ENCODE results near the gene GJB5.
"Not testable (repeated sequence)": the region's sequence is repeated elsewhere in the genome, so short reads cannot be mapped to it uniquely, and the experiment has no call there.

Gene GJB5

GRCh38 chr1:34721646-34722355 lies 33.0 kb upstream of the GJB5 start:
- H3K27me3 ChIP-seq (ENCODE audit: control insufficient read depth, insufficient read depth, low read length) = no peaks in the 10 kb centered on the region
- no peak overlapping the region for H3K27ac ChIP-seq (ENCODE audit: low read depth, low read length)
- H3K4me1 ChIP-seq (ENCODE audit: control insufficient read depth, insufficient read depth, low read length) = no peaks in the 10 kb centered on the region
- H3K9me3 ChIP-seq (ENCODE audit: control insufficient read depth, insufficient read depth, low read length) = no peaks in the 10 kb centered on the region
- no peaks in the 10 kb centered on the region for H3K36me3 ChIP-seq (ENCODE audit: control insufficient read depth, insufficient read depth, low read length)
- H3K9ac ChIP-seq (ENCODE audit: low read depth, low read length) = no peak overlapping the region
- no peak overlapping the region for H3K4me3 ChIP-seq (ENCODE audit: low read depth, low read length)

- no peaks in the 10 kb centered on the region for H3K27me3 ChIP-seq (ENCODE audit: control insufficient read depth, insufficient read depth, low read length)
- H3K27ac ChIP-seq (ENCODE audit: low read depth, low read length) = no peak overlapping the region
- H3K4me3 ChIP-seq (ENCODE audit: low read depth, low read length) = no peak overlapping the region
- no peaks in the 10 kb centered on the region for H3K9me3 ChIP-seq (ENCODE audit: control insufficient read depth, insufficient read depth, low read length)
- H3K9ac ChIP-seq (ENCODE audit: low read depth, low read length) = no peak overlapping the region
- H3K36me3 ChIP-seq (ENCODE audit: control insufficient read depth, insufficient read depth, low read length) = no peaks in the 10 kb centered on the region
- H3K4me1 ChIP-seq (ENCODE audit: control insufficient read depth, insufficient read depth, low read length) = no peaks in the 10 kb centered on the region
Measured at GRCh38 chr1:34726861-34727260, 28.0 kb upstream of the GJB5 start.

DNA sequence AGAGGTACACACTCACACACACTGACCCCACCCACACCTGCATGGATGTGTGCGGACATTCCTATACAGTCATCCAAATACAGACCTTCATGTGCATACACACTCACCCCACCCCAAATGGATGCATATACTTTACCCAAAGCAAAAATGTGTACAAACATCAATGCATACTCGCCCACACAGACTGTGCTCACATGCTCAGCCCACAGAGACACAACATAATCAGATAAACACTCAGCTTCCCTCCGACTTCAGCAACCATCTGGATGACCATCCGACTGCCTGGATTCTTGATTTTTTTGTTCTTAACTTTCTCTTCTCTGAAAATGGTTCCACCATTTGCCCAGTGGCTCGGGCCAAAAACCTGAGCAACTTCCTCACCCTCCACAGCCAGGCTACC lies 24.4 kb upstream of the GJB5 start:
- H3K27me3 ChIP-seq (ENCODE audit: control insufficient read depth, insufficient read depth, low read length) = no peaks in the 10 kb centered on the region
- H3K9ac ChIP-seq (ENCODE audit: low read depth, low read length) = no peak overlapping the region
- H3K4me1 ChIP-seq (ENCODE audit: control insufficient read depth, insufficient read depth, low read length) = no peaks in the 10 kb centered on the region
- H3K36me3 ChIP-seq (ENCODE audit: control insufficient read depth, insufficient read depth, low read length) = no peaks in the 10 kb centered on the region
- no peak overlapping the region for H3K27ac ChIP-seq (ENCODE audit: low read depth, low read length)
- H3K9me3 ChIP-seq (ENCODE audit: control insufficient read depth, insufficient read depth, low read length) = no peaks in the 10 kb centered on the region
- no peak overlapping the region for H3K4me3 ChIP-seq (ENCODE audit: low read depth, low read length)

DNA sequence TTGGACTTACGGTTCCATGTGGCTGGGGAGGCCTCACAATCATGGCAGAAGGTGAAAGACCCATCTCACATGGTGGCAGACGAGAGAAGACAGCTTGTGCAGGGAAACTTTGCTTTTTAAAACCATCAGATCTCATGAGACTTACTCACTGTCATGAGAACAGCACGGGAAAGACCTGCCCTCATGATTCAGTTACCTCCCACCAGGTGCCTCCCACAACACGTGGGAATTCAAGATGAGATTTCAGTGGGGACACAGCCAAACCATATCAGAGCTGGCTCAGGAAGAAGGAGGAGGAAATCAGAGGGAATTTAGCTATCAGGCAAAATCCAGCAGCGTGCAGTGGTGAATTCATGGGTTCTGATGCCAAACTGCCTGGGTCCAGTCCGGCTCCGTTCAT lies 22.0 kb upstream of the GJB5 start:
- H3K36me3 ChIP-seq (ENCODE audit: control insufficient read depth, insufficient read depth, low read length); H3K9ac ChIP-seq (ENCODE audit: low read depth, low read length); H3K27ac ChIP-seq (ENCODE audit: low read depth, low read length); H3K27me3 ChIP-seq (ENCODE audit: control insufficient read depth, insufficient read depth, low read length); H3K9me3 ChIP-seq (ENCODE audit: control insufficient read depth, insufficient read depth, low read length); H3K4me3 ChIP-seq (ENCODE audit: low read depth, low read length); H3K4me1 ChIP-seq (ENCODE audit: control insufficient read depth, insufficient read depth, low read length): not testable (repeated sequence)

DNA sequence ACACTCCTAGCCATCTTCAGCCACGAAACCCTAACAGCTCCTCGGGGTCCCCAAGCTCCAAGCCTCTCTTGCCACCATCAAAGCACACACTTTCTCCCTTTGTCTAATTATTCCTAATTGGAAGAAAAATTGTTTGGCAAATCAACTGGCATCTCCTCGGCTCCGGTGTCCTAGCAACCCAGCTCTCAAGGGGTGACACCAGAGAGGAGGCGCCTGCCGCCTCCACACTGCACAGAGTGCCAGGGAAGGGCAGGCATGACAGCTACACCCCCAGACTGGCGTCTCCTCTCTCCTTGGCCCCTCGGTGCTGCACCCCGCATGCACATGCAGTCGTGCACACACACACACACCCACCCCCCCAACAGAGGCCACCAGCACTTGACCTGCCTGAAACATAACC lies 18.2 kb upstream of the GJB5 start:
- H3K27me3 ChIP-seq (ENCODE audit: control insufficient read depth, insufficient read depth, low read length) = no peaks in the 10 kb centered on the region; the same call in 1 of the 2 replicates
- no peak overlapping the region for H3K27ac ChIP-seq (ENCODE audit: low read depth, low read length)

DNA sequence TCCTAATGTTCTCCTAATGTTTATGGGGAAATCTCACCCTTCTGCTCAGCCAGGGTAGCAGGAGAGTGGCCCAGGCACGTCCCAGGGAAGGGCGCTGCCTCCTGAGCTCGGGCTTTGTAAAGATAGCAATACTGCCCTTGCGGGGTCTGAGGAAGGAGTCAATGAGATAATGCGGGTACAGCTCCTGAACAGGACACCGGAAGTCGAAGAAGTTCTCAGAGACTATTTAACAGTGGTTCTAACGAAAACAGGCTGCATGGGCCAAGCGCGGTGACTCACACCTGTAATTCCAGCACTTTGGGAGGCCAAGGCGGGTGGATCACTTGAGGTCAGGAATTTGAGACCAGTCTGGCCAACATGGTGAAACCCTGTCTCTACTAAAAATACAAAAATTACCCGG lies 17.6 kb upstream of the GJB5 start:
- not testable (repeated sequence) for H3K9me3 ChIP-seq (ENCODE audit: control insufficient read depth, insufficient read depth, low read length); H3K4me1 ChIP-seq (ENCODE audit: control insufficient read depth, insufficient read depth, low read length); H3K27me3 ChIP-seq (ENCODE audit: control insufficient read depth, insufficient read depth, low read length); H3K36me3 ChIP-seq (ENCODE audit: control insufficient read depth, insufficient read depth, low read length); H3K27ac ChIP-seq (ENCODE audit: low read depth, low read length); H3K4me3 ChIP-seq (ENCODE audit: low read depth, low read length); H3K9ac ChIP-seq (ENCODE audit: low read depth, low read length)

More for the DNA sequence above, 18.2 kb upstream of the GJB5 start:
- H3K4me1 ChIP-seq (ENCODE audit: control insufficient read depth, insufficient read depth, low read length) = no peaks in the 10 kb centered on the region
- H3K36me3 ChIP-seq (ENCODE audit: control insufficient read depth, insufficient read depth, low read length) = no peaks in the 10 kb centered on the region
- no peak overlapping the region for H3K9ac ChIP-seq (ENCODE audit: low read depth, low read length)
- no peaks in the 10 kb centered on the region for H3K9me3 ChIP-seq (ENCODE audit: control insufficient read depth, insufficient read depth, low read length)
- no peak overlapping the region for H3K4me3 ChIP-seq (ENCODE audit: low read depth, low read length)

- H3K27me3 ChIP-seq (ENCODE audit: control insufficient read depth, insufficient read depth, low read length) = peaks cover 6% of the 10 kb centered on the region
- H3K27ac ChIP-seq (ENCODE audit: low read depth, low read length) = no peak overlapping the region
- H3K4me1 ChIP-seq (ENCODE audit: control insufficient read depth, insufficient read depth, low read length) = no peaks in the 10 kb centered on the region
- H3K4me3 ChIP-seq (ENCODE audit: low read depth, low read length) = no peak overlapping the region
- no peak overlapping the region for H3K9ac ChIP-seq (ENCODE audit: low read depth, low read length)
- no peaks in the 10 kb centered on the region for H3K9me3 ChIP-seq (ENCODE audit: control insufficient read depth, insufficient read depth, low read length)
- H3K36me3 ChIP-seq (ENCODE audit: control insufficient read depth, insufficient read depth, low read length) = no peaks in the 10 kb centered on the region
Measured at GRCh38 chr1:34739613-34740012, 15.2 kb upstream of the GJB5 start.

- Histone ChIP-seq H3K4me1 (ENCODE audit: control insufficient read depth, insufficient read depth, low read length) (no peaks in the 10 kb centered on the region), H3K36me3 (ENCODE audit: control insufficient read depth, insufficient read depth, low read length) (no peaks in the 10 kb centered on the region), H3K9me3 (ENCODE audit: control insufficient read depth, insufficient read depth, low read length) (no peaks in the 10 kb centered on the region), H3K27ac (ENCODE audit: low read depth, low read length) (no peak overlapping the region), H3K9ac (ENCODE audit: low read depth, low read length) (no peak overlapping the region), H3K27me3 (ENCODE audit: control insufficient read depth, insufficient read depth, low read length) (peaks cover 6% of the 10 kb centered on the region), H3K4me3 (ENCODE audit: low read depth, low read length) (no peak overlapping the region)
Measured at GRCh38 chr1:34740161-34740868, 14.5 kb upstream of the GJB5 start.

GRCh38 chr1:34742667-34743270 lies 12.1 kb upstream of the GJB5 start:
- Histone ChIP-seq H3K9ac (ENCODE audit: low read depth, low read length) (no peak overlapping the region), H3K27me3 (ENCODE audit: control insufficient read depth, insufficient read depth, low read length) (peaks cover 6% of the 10 kb centered on the region), H3K4me1 (ENCODE audit: control insufficient read depth, insufficient read depth, low read length) (no peaks in the 10 kb centered on the region)

DNA sequence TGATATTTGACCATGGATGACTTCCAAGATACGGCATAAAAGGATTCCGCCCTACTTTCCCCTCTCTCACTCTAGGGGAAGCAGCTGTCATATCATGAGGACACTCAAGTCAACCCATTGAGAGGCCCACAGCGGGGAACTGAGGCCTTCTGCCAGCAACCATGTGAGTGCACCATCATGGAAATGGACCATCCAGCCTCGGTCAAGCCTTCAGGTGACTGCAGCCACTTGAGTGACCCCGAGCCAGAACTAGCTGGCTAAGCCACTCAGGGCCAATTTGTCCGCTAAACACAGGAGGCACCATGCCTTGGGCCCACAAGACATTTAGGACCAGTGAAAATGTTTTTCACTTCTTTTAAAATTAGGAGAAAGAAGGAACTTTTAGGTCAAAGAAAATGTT lies 11.1 kb upstream of the GJB5 start:
- Histone ChIP-seq H3K9me3 (ENCODE audit: control insufficient read depth, insufficient read depth, low read length) (no peaks in the 10 kb centered on the region), H3K27ac (ENCODE audit: low read depth, low read length) (no peak overlapping the region), H3K9ac (ENCODE audit: low read depth, low read length) (no peak overlapping the region), H3K27me3 (ENCODE audit: control insufficient read depth, insufficient read depth, low read length) (peaks cover 6% of the 10 kb centered on the region), H3K4me3 (ENCODE audit: low read depth, low read length) (no peak overlapping the region), H3K4me1 (ENCODE audit: control insufficient read depth, insufficient read depth, low read length) (no peaks in the 10 kb centered on the region), H3K36me3 (ENCODE audit: control insufficient read depth, insufficient read depth, low read length) (no peaks in the 10 kb centered on the region)

More at GRCh38 chr1:34742667-34743270, 12.1 kb upstream of the GJB5 start:
- H3K36me3 ChIP-seq (ENCODE audit: control insufficient read depth, insufficient read depth, low read length) = no peaks in the 10 kb centered on the region
- no peak overlapping the region for H3K4me3 ChIP-seq (ENCODE audit: low read depth, low read length)
- H3K27ac ChIP-seq (ENCODE audit: low read depth, low read length) = no peak overlapping the region
- no peaks in the 10 kb centered on the region for H3K9me3 ChIP-seq (ENCODE audit: control insufficient read depth, insufficient read depth, low read length)

- H3K36me3 ChIP-seq (ENCODE audit: control insufficient read depth, insufficient read depth, low read length) = no peaks in the 10 kb centered on the region
- H3K9me3 ChIP-seq (ENCODE audit: control insufficient read depth, insufficient read depth, low read length) = no peaks in the 10 kb centered on the region
- H3K4me3 ChIP-seq (ENCODE audit: low read depth, low read length) = no peak overlapping the region
- H3K4me1 ChIP-seq (ENCODE audit: control insufficient read depth, insufficient read depth, low read length) = peaks cover 6% of the 10 kb centered on the region
- H3K9ac ChIP-seq (ENCODE audit: low read depth, low read length) = no peak overlapping the region
- H3K27me3 ChIP-seq (ENCODE audit: control insufficient read depth, insufficient read depth, low read length) = peaks cover 6% of the 10 kb centered on the region
- no peak overlapping the region for H3K27ac ChIP-seq (ENCODE audit: low read depth, low read length)
Measured at GRCh38 chr1:34744851-34745250, 10.0 kb upstream of the GJB5 start.

All from HUES48 (cell line).